Muscle layer of colon (tissue), 2 donors: ENCODE measurements around the gene MS4A6A.
"Not testable (repeated sequence)": the region's sequence is repeated elsewhere in the genome, so short reads cannot be mapped to it uniquely, and the experiment has no call there.

ENCODE experiments used
- H3K27ac ChIP-seq: one replicate; pipeline ENCODE4 v1.7.0; 2013; ENCODE audit warnings: low read depth, mild to moderate bottlenecking, low read length, moderate library complexity
- H3K27me3 ChIP-seq, 2 donors: one replicate each; pipeline ENCODE4 v1.7.0; 2013; ENCODE audit warnings: low read length in 2 of 2, mild to moderate bottlenecking in 2 of 2; ENCODE audit not compliant: insufficient read depth in 2 of 2, control insufficient read depth in 1 of 2
- H3K36me3 ChIP-seq: one replicate; pipeline ENCODE4 v1.7.0; 2013; ENCODE audit warnings: mild to moderate bottlenecking, low read length; ENCODE audit not compliant: insufficient read depth
- H3K4me1 ChIP-seq: one replicate; pipeline ENCODE4 v1.7.0; 2013; ENCODE audit warnings: mild to moderate bottlenecking, low read length; ENCODE audit not compliant: insufficient read depth
- H3K4me3 ChIP-seq, 2 donors: one replicate each; pipeline ENCODE4 v1.7.0; 2013; ENCODE audit warnings: low read length in 2 of 2, low read depth in 1 of 2, mild to moderate bottlenecking in 1 of 2, moderate library complexity in 1 of 2
- H3K9ac ChIP-seq: one replicate; pipeline ENCODE4 v1.7.0; 2013; ENCODE audit warnings: low read length
- H3K9me3 ChIP-seq: one replicate; pipeline ENCODE4 v1.7.0; 2013; ENCODE audit warnings: mild to moderate bottlenecking, low read length
- donor health status: abdominal sarcoma.
- donor health status: Adenocarcinoma of cecum.

The MS4A6A gene

GRCh38 chr11:60155931-60156330 lies 27.0 kb downstream of the MS4A6A start:
- Histone ChIP-seq H3K4me3 (no peak overlapping the region), H3K9me3 (no peaks in the 10 kb centered on the region), H3K36me3 (no peaks in the 10 kb centered on the region), H3K4me1 (no peaks in the 10 kb centered on the region), H3K27ac (no peak overlapping the region), H3K27me3 (no peaks in the 10 kb centered on the region), H3K9ac (no peak overlapping the region)

- H3K4me3 ChIP-seq, H3K4me1 ChIP-seq, H3K9me3 ChIP-seq, H3K36me3 ChIP-seq, H3K27ac ChIP-seq, H3K27me3 ChIP-seq, H3K9ac ChIP-seq: not testable (repeated sequence)
Observed at GRCh38 chr11:60152727-60153126, 30.2 kb downstream of the MS4A6A start.

- Histone ChIP-seq H3K9me3 (no peaks in the 10 kb centered on the region), H3K4me3 (no peak overlapping the region), H3K36me3 (no peaks in the 10 kb centered on the region), H3K9ac (no peak overlapping the region), H3K27ac (no peak overlapping the region), H3K27me3 (no peaks in the 10 kb centered on the region), H3K4me1 (no peaks in the 10 kb centered on the region)
Observed at GRCh38 chr11:60150279-60150678, 32.6 kb downstream of the MS4A6A start.

- Histone ChIP-seq H3K9me3 (no peaks in the 10 kb centered on the region), H3K4me1 (no peaks in the 10 kb centered on the region), H3K4me3 (no peak overlapping the region), H3K27me3 (no peaks in the 10 kb centered on the region), H3K9ac (no peak overlapping the region), H3K36me3 (no peaks in the 10 kb centered on the region), H3K27ac (no peak overlapping the region)
Observed at GRCh38 chr11:60145677-60146076, 37.2 kb downstream of the MS4A6A start.

GRCh38 chr11:60143768-60144167 lies 39.1 kb downstream of the MS4A6A start:
- Histone ChIP-seq H3K9ac (no peak overlapping the region), H3K4me3 (no peak overlapping the region), H3K9me3 (no peaks in the 10 kb centered on the region), H3K4me1 (no peaks in the 10 kb centered on the region), H3K36me3 (no peaks in the 10 kb centered on the region), H3K27me3 (no peaks in the 10 kb centered on the region), H3K27ac (no peak overlapping the region)

- H3K9ac ChIP-seq: no peak overlapping the region
- H3K27me3 ChIP-seq: no peaks in the 10 kb centered on the region
- no peaks in the 10 kb centered on the region for H3K4me1 ChIP-seq
- no peak overlapping the region for H3K4me3 ChIP-seq
- H3K36me3 ChIP-seq: no peaks in the 10 kb centered on the region
- no peak overlapping the region for H3K27ac ChIP-seq
- no peaks in the 10 kb centered on the region for H3K9me3 ChIP-seq
Observed at GRCh38 chr11:60133917-60134316, 49.0 kb downstream of the MS4A6A start.

- Histone ChIP-seq H3K9me3 (no peaks in the 10 kb centered on the region), H3K27me3 (no peaks in the 10 kb centered on the region), H3K36me3 (no peaks in the 10 kb centered on the region), H3K4me3 (no peak overlapping the region), H3K27ac (no peak overlapping the region), H3K4me1 (no peaks in the 10 kb centered on the region), H3K9ac (no peak overlapping the region)
Observed at GRCh38 chr11:60131912-60132311, 51.0 kb downstream of the MS4A6A start.

GRCh38 chr11:60130496-60130895 lies 52.4 kb downstream of the MS4A6A start:
- no peaks in the 10 kb centered on the region for H3K36me3 ChIP-seq
- H3K27ac ChIP-seq: no peak overlapping the region
- H3K9ac ChIP-seq: no peak overlapping the region
- no peak overlapping the region for H3K4me3 ChIP-seq
- H3K4me1 ChIP-seq: no peaks in the 10 kb centered on the region
- H3K27me3 ChIP-seq: no peaks in the 10 kb centered on the region
- no peaks in the 10 kb centered on the region for H3K9me3 ChIP-seq

- no peaks in the 10 kb centered on the region for H3K36me3 ChIP-seq
- no peaks in the 10 kb centered on the region for H3K9me3 ChIP-seq
- H3K9ac ChIP-seq: no peak overlapping the region
- H3K4me3 ChIP-seq: no peak overlapping the region
- no peaks in the 10 kb centered on the region for H3K4me1 ChIP-seq
- H3K27ac ChIP-seq: no peak overlapping the region
- H3K27me3 ChIP-seq: no peaks in the 10 kb centered on the region
Observed at GRCh38 chr11:60129853-60130252, 53.0 kb downstream of the MS4A6A start.

GRCh38 chr11:60128866-60129265 lies 54.0 kb downstream of the MS4A6A start:
- H3K4me3 ChIP-seq, H3K9me3 ChIP-seq, H3K27ac ChIP-seq, H3K36me3 ChIP-seq, H3K27me3 ChIP-seq, H3K9ac ChIP-seq, H3K4me1 ChIP-seq: not testable (repeated sequence)

GRCh38 chr11:60128376-60128775 lies 54.5 kb downstream of the MS4A6A start:
- H3K27me3 ChIP-seq: no peaks in the 10 kb centered on the region
- no peak overlapping the region for H3K4me3 ChIP-seq
- H3K9me3 ChIP-seq: no peaks in the 10 kb centered on the region
- H3K4me1 ChIP-seq: no peaks in the 10 kb centered on the region
- no peak overlapping the region for H3K9ac ChIP-seq
- H3K36me3 ChIP-seq: no peaks in the 10 kb centered on the region
- no peak overlapping the region for H3K27ac ChIP-seq

GRCh38 chr11:60127311-60127811 lies 55.5 kb downstream of the MS4A6A start:
- no peak overlapping the region for H3K9ac ChIP-seq
- H3K9me3 ChIP-seq: no peaks in the 10 kb centered on the region
- no peaks in the 10 kb centered on the region for H3K27me3 ChIP-seq
- no peak overlapping the region for H3K27ac ChIP-seq
- no peaks in the 10 kb centered on the region for H3K4me1 ChIP-seq
- no peak overlapping the region for H3K4me3 ChIP-seq
- no peaks in the 10 kb centered on the region for H3K36me3 ChIP-seq
